Activated naive CD4-positive, alpha-beta T cell treated with Interleukin-2 at 50 U/mL for 16 hours (primary cell): Measurements from ENCODE around the gene IDNK.
"Not testable (repeated sequence)": the region's sequence is repeated elsewhere in the genome, so short reads cannot be mapped to it uniquely, and the experiment has no call there.

Source experiments
- DNase-seq: peaks from one replicate; pipeline ENCODE4 v3.0.0-alpha.2; 2020

Gene IDNK

DNA sequence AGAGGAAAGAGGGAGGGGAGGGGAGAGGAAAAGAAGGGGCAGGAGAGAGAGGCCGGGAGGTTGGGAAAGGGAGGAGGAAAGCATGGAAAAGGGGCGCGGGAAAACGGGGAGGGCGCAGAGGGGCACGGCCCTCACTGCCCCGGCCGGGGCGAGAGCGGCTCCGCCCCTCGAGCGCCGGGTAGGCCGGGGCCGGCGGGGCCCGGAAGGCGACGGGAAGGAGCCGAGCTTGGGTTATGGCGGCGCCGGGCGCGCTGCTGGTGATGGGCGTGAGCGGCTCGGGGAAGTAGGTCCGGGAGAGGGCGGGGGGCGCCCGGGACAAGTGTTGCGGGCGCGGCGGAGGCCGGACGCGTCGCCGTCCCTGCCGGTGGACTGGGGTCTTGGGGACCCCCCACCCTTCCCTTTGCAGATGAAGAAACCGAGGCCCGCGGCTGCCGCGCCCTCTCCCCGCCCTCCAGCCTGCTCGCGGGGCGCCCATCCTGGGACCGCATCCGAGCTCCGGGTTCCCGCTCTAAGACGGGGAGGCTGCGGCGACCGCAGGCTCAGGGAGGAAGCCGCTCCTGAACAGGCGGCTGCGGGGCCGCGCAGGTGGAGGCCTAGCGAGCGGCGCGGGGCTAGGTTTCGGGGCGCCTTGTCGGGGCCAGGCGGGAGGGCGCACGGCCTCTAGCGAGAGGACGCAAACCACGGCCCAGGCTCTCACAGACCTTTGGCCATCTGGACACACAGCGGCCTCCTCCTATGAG lies at the start of gene IDNK:
Gene IDNK (plus strand): TSS at position 205 of the 740 bp plus-strand sequence. CDS start 29 bp downstream, at position 234.
- DNase-seq, result peak; percentile 63

GRCh38 chr9:83574482-83574881 lies 48.5 kb upstream of the IDNK start:
- no peak for DNase-seq

- DNase-seq, result no peak
These were observed 40.9 kb upstream of the IDNK start for GRCh38 chr9:83582029-83582428.

- DNase-seq, result peak; percentile 18
These were observed 39.6 kb upstream of the IDNK start for GRCh38 chr9:83583151-83584014.

DNA sequence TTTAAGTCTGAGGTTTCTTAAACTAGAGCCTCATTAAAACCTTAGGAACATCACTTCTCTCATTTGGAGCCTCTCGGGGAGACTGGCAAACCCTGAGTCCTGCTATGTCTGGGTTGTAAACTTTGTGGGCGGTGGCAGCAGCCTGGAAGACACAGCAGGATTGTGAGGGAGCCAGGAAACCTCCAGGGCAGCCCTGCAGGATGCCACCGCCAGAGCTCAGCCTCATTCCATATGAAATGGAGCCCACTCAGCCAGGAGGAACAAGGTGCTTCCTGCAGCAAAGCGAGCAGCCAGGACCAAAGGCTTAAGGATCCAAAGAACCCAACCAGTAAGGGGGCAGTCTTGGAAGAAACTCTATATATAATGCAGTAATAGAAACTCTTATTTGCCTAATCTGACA lies 37.9 kb upstream of the IDNK start:
- DNase-seq, result no peak

GRCh38 chr9:83588256-83588655 lies 34.7 kb upstream of the IDNK start:
- no peak for DNase-seq

DNA sequence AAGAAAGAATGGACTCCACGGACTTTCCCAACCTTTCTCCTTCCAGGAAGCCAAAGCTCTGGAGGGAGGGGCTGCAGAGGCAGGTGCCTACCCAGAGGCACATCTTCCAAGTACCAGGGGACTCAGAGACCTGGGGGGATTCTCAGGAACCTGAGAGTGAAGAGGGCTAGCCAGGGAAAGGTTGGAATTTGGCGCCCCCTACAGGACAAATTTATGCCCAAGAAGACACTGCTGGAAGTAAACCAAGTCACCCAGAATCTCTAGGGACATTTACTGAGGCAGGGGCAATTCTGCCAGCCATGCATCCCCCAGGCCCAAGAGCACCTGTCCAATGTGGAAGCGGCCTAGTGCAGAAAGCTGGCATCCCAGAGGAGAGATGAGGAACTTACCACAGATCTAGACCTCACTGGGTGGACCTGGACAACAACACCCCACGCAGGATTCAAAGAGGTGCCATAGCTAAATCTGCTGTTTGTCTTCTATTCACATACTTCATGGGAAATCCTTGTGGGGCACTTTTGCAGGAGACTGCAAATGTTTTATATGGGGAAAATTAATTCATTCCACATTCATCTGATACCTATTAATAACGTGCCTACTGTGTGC lies 25.9 kb upstream of the IDNK start:
- peak; percentile 21 for DNase-seq

DNA sequence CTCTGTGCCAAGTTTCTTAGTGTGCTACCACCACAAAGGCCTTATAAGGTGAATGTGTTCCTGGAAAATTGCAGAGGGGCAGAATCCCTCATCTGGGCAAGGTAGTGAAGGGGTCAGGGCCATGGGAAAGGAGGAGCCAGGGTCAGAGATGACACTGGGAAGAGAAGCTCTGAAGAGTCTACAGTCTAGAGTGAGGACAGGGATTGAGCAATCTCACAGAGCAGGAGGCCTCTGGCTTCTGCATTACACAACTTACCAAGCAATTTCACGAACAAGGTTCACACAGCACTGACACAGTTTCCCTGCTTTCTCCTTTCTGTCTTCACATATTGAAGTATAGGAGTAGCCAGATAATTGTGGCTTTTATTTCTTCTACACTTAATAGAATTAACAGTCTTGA lies 24.5 kb upstream of the IDNK start:
- DNase-seq, result no peak

DNA sequence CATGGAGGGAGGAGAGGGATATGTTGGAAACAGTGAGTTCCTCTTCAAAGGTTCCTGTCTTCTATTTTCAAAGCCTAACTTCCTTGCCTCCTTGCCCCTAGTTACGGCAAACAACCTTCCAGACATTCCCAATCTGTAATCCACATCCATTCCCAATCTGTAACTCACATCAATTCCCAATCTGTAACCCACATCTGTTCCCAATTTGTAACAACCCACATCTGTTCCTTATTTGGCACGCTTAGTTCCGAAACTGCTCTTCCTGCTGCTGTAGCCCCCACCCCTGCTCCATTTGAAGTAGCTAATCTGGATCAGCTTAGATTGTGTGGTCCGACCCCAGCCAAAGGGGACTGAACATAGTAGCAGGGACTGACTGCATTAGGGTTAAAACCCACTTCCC lies 23.9 kb upstream of the IDNK start:
- no peak for DNase-seq

DNA sequence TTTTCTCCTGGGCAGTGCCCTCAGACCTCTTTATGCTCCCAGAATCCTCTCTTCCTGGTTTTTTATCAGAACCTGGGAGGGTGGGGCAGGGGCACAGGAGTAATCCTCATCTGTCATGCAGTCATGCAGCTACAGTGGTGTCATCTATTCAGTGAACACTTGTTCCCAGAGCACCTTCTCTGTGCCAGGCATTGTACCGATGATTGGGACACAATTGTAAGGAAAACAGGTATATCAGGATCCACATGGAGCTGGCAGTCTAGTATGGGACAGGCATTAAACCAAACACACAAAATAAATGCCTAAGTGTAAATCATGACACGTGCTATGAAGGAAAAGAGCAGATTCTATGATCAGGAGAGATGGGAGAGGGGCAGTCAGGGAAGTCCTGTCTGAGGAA lies 21.5 kb upstream of the IDNK start:
- no peak for DNase-seq

- DNase-seq, result not testable (repeated sequence)
These were observed 15.3 kb upstream of the IDNK start for GRCh38 chr9:83607620-83608019.

DNA sequence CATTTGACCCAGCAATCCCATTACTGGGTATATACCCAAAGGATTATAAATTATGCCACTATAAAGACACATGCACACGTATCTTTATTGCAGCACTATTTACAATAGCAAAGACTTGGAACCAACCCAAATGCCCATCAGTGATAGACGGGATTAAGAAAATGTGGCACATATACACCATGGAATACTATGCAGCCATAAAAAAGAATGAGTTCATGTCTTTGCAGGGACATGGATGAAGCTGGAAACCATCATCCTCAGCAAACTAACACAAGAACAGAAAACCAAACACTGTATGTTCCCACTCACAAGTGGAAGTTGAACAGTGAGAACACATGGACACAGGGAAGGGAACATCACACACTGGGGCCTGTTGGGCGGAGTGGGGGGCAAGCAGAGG lies 9.6 kb upstream of the IDNK start:
- not testable (repeated sequence) for DNase-seq

DNA sequence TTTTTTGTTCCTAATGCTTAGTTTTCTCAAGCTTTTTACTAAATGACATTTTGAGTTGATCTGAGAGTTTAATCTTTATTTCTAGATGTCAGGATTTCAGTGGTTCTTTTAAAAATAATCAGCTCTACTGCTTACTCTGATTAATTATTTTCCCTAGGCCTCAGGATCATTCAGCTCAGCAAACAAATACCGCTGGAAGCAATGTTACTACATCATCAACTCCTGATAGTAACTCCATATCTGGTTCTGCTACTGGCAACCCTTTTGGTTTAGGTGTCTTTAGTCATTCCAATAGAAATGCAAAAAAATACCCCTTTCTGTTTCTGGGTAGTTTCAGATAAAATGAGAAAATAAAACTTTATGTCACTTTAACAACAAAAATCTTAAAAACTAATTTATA lies 5.6 kb upstream of the IDNK start:
- DNase-seq, result no peak

- peak; percentile 36 for DNase-seq
These were observed 1.9 kb upstream of the IDNK start for GRCh38 chr9:83620841-83621636.

- DNase-seq, result no peak
These were observed 457 bp upstream of the IDNK start for GRCh38 chr9:83622433-83622938.

GRCh38 chr9:83623679-83624076 lies 735 bp downstream of the IDNK start:
- no peak for DNase-seq

- no peak for DNase-seq
These were observed 2.2 kb downstream of the IDNK start for GRCh38 chr9:83625178-83625577.

DNA sequence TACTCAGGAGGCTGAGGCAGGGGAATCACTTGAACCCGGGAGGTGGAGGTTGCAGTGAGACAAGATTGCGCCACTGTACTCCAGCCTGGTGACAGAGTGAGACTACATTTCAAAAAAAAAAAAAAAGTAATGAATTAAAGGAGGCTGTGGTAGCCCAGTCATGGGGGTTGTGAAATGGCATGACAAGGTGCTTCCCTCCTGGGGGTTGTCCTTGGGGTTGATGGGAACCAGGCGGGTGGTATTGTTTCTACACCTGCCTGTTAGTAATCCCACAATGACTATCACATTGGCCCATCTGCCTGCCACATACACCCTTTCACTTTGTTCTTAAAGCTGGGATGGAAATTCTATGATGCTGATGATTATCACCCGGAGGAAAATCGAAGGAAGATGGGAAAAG lies 5.6 kb downstream of the IDNK start:
- DNase-seq, result no peak

GRCh38 chr9:83629433-83630104 lies 6.6 kb downstream of the IDNK start:
- DNase-seq, result no peak

DNA sequence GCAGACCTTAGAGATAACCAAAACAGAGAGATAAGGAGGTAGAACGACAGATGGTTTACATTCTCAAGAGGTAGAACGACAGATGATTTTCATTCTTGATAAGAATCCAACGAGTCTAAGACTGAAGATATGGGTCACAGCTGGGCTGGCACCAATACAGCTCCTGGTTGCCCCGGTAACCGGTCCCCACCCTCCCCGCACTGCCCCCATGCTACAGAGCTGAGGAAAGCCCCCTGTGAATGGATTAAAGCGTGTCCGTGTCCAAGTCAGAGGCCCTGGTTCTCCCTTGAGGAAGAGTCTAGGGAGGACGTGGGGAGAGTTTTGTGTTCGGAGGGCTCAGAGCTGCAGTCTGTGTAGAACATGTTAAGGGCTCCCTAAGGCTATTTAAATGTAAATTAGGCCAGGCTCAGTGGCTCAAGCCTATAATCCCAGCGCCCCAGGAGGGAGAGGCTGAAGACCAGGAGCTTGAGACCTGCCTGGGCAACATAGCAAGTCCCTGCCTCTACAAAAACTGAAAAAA lies 8.1 kb downstream of the IDNK start:
- no peak for DNase-seq

- DNase-seq, result no peak
These were observed 10.3 kb downstream of the IDNK start for GRCh38 chr9:83633255-83633654.

DNA sequence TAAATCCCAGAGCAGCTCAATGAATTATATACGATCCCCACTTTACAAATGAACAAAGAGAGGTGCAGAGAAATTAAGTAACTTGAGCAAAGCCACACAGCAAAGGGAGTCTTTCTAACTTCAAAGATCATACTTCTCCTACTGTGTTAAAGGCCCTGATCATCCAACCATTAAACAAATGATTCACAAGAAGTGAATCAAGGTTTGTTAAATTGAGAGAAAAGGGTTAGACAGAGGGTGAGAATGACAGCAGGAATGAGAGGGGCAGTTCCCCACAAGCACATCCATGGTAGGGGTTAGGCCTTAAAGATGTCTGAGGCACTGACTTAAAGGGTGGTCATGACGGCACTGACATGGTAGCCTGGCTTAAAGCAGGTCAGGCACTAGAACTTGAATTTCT lies 10.7 kb downstream of the IDNK start:
- no peak for DNase-seq
